CD4-positive, alpha-beta T cell treated with Interleukin-6 at 100 ng/mL for 8 hours (primary cell): ENCODE measurements around the gene ATP9A.

Experiments
- DNase-seq: peaks from one replicate; pipeline ENCODE4 v3.0.0-alpha.2; 2020; ENCODE audit warnings: mixed read lengths, low spot score

ATP9A gene

GRCh38 chr20:51596668-51597388, 171.4 kb downstream of the ATP9A start:
- DNase-seq, result no peak

GRCh38 chr20:51595744-51596143, 172.4 kb downstream of the ATP9A start:
- DNase-seq, result no peak

GRCh38 chr20:51595058-51595532, 173.1 kb downstream of the ATP9A start:
- DNase-seq, result peak; percentile 80

GRCh38 chr20:51594236-51595057, 173.7 kb downstream of the ATP9A start:
- DNase-seq, result no peak

GRCh38 chr20:51593584-51593983, 174.6 kb downstream of the ATP9A start:
- DNase-seq, result no peak

GRCh38 chr20:51592564-51592963, 175.6 kb downstream of the ATP9A start:
- no peak for DNase-seq

- no peak for DNase-seq
These were observed 176.3 kb downstream of the ATP9A start for GRCh38 chr20:51591871-51592270.

GRCh38 chr20:51588762-51589161, 179.4 kb downstream of the ATP9A start:
- DNase-seq, result no peak

GRCh38 chr20:51587145-51587544, 181.0 kb downstream of the ATP9A start:
- no peak for DNase-seq

- no peak for DNase-seq
These were observed 182.2 kb downstream of the ATP9A start for GRCh38 chr20:51586005-51586440.

- no peak for DNase-seq
These were observed 183.0 kb downstream of the ATP9A start for GRCh38 chr20:51585148-51585547.

- no peak for DNase-seq
These were observed 183.5 kb downstream of the ATP9A start for GRCh38 chr20:51584737-51585136.

- no peak for DNase-seq
These were observed 184.1 kb downstream of the ATP9A start for GRCh38 chr20:51584116-51584515.

GRCh38 chr20:51583499-51583898, 184.7 kb downstream of the ATP9A start:
- no peak for DNase-seq

- DNase-seq, result no peak
These were observed 185.1 kb downstream of the ATP9A start for GRCh38 chr20:51583073-51583472.

GRCh38 chr20:51581571-51581970, 186.6 kb downstream of the ATP9A start:
- DNase-seq, result no peak

- no peak for DNase-seq
These were observed 189.1 kb downstream of the ATP9A start for GRCh38 chr20:51579137-51579536.

GRCh38 chr20:51578145-51578459, 190.1 kb downstream of the ATP9A start:
- DNase-seq, result no peak

- DNase-seq, result no peak
These were observed 190.6 kb downstream of the ATP9A start for GRCh38 chr20:51577432-51578144.

GRCh38 chr20:51575486-51575885, 192.7 kb downstream of the ATP9A start:
- no peak for DNase-seq

GRCh38 chr20:51574248-51575033, 193.7 kb downstream of the ATP9A start:
- DNase-seq, result no peak
